DOHH2 (cell line): ENCODE data around the gene SH3TC2.

ENCODE experiments used
- EZH2phosphoT487 ChIP-seq: fragments of 200-600 bp; sonication (generic); IDR thresholded peaks from 2 replicates; pipeline ENCODE4 v1.6.1; 2017; ENCODE audit warnings: borderline replicate concordance, mild to moderate bottlenecking, antibody characterized with exemption, low read length, moderate library complexity, mixed read lengths
- TF ChIP-seq, protein P1 (sequence below): fragments of 200-600 bp; sonication (generic); IDR thresholded peaks from one replicate; pipeline ENCODE4 v1.5.1; 2014; ENCODE audit warnings: antibody characterized with exemption, mild to moderate bottlenecking, low read depth, low read length; ENCODE audit not compliant: poor library complexity, severe bottlenecking

DNA sequence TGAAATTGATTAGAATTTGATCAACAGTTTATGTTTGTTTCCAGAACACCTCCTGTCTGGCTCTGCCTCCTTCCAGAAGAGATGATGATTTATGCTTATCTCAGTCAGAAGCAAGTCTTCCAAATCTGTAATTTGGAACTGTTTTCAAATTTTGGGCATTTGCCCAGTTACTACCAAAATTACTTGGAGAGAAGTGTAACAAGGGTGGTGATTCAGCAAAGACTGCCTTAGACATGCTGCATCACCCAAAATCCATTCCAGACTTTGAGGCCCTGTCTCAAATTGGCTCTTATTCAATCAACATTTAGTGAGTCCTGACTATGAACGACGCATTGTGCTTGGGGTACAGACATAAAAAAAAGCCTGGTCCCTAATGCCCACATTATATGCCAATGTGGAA lies 89.4 kb downstream of the SH3TC2 start:
- TF ChIP-seq, protein P1, sequence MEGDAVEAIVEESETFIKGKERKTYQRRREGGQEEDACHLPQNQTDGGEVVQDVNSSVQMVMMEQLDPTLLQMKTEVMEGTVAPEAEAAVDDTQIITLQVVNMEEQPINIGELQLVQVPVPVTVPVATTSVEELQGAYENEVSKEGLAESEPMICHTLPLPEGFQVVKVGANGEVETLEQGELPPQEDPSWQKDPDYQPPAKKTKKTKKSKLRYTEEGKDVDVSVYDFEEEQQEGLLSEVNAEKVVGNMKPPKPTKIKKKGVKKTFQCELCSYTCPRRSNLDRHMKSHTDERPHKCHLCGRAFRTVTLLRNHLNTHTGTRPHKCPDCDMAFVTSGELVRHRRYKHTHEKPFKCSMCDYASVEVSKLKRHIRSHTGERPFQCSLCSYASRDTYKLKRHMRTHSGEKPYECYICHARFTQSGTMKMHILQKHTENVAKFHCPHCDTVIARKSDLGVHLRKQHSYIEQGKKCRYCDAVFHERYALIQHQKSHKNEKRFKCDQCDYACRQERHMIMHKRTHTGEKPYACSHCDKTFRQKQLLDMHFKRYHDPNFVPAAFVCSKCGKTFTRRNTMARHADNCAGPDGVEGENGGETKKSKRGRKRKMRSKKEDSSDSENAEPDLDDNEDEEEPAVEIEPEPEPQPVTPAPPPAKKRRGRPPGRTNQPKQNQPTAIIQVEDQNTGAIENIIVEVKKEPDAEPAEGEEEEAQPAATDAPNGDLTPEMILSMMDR: no peak
- no peak for TF ChIP-seq EZH2phosphoT487
